K562 (cell line): ENCODE results near the gene NKAPL. TPM values are rescaled to one million over a fixed set of nuclear protein-coding genes. Genes with fewer than 3 reads are reported as not detected.
A peak's percentile ranks its signal among the peaks of the same experiment; 100 is the strongest.

Experiments used
- CEBPB ChIP-seq: fragments of 450-650 bp; IDR thresholded peaks from 2 replicates; pipeline ENCODE4 v1.6.1; 2016; ENCODE audit warnings: missing genetic modification characterization, missing compliant biosample characterization
- FOS ChIP-seq: IDR thresholded peaks from 3 replicates; pipeline ENCODE4 v1.6.1; 2011; ENCODE audit not compliant: insufficient read length; ENCODE audit errors: extremely low read depth
- FOSL1 ChIP-seq: fragments of 200-800 bp; sonication (Bioruptor generic); conservative IDR thresholded peaks from 2 replicates; pipeline ENCODE4 v1.6.1; 2016; ENCODE audit warnings: missing genetic modification characterization, missing compliant biosample characterization
- GATAD2B ChIP-seq: fragments of 450-650 bp; IDR thresholded peaks from 2 replicates; pipeline ENCODE4 v1.6.1; 2017; ENCODE audit warnings: mild to moderate bottlenecking, borderline replicate concordance
- GTF2E2 ChIP-seq: fragments of 200-800 bp; sonication (Bioruptor generic); IDR thresholded peaks from 2 replicates; pipeline ENCODE4 v1.6.1; 2016; ENCODE audit warnings: missing genetic modification characterization, missing compliant biosample characterization
- MEIS2 ChIP-seq: fragments of 450-650 bp; IDR thresholded peaks from 2 replicates; pipeline ENCODE4 v1.6.1; 2014; ENCODE audit warnings: mild to moderate bottlenecking; ENCODE audit not compliant: partially characterized antibody
- NELFE ChIP-seq: IDR thresholded peaks from 2 replicates; pipeline ENCODE4 v1.6.1; 2011; ENCODE audit warnings: mild to moderate bottlenecking; ENCODE audit not compliant: insufficient read depth, insufficient read length
- SMARCB1 ChIP-seq: IDR thresholded peaks from 2 replicates; pipeline ENCODE4 v1.6.1; 2011; ENCODE audit warnings: improper control_type of control experiment, low read depth; ENCODE audit not compliant: insufficient read length
- SOX6 ChIP-seq: fragments of 450-650 bp; IDR thresholded peaks from 2 replicates; pipeline ENCODE4 v1.6.1; 2014; ENCODE audit warnings: mild to moderate bottlenecking
- polyA plus RNA-seq, 8 experiments: library from polyadenylated mRNA; depleted of rRNA in 4 of 8; stranded (reverse) in 5 of 8; unstranded in 3 of 8; fragments of >200 nt; fragmentation: Nextera tagmentation in 2 of 8; fragmentation: Illumina TruSeq in 1 of 8; extraction: Ambion mirVana in 2 of 8; extraction: Trizol in 1 of 8; gene quantifications; 2 replicates each; pipeline versions ENCODE4 v1.2.1 to v1.2.3, GENCODE V29; 2011 to 2014; ENCODE audit warnings: inconsistent platforms in 1 of 8, missing spikeins in 1 of 8
- total RNA-seq, 7 experiments: library from RNA; depleted of rRNA in 6 of 7; stranded (reverse); fragments of >200 nt in 6 of 7; fragmentation: Illumina TruSeq in 2 of 7; extraction: Trizol in 2 of 7; gene quantifications; 2 replicates each; pipeline versions ENCODE4 v1.2.1 to v1.2.3, GENCODE V29; 2011 to 2021; ENCODE audit warnings: low replicate concordance in 1 of 7
- TF ChIP-seq, protein P1 (sequence below): fragments of 200-800 bp; sonication (Bioruptor generic); IDR thresholded peaks from 2 replicates; pipeline ENCODE4 v1.6.1; 2017; ENCODE audit warnings: missing genetic modification characterization, missing compliant biosample characterization
- TF ChIP-seq, protein P2 (sequence below): sonication (generic); formaldehyde crosslinking; IDR thresholded peaks from 2 replicates; pipeline ENCODE4 v1.8.0; 2022; ENCODE audit warnings: mild to moderate bottlenecking, missing genetic modification reagents, borderline replicate concordance
- TF ChIP-seq, protein P3 (sequence below), 2 experiments: fragments of 450-650 bp; IDR thresholded peaks; 2 replicates each; pipeline ENCODE4 v1.6.1; 2016; ENCODE audit warnings: mild to moderate bottlenecking in 2 of 2, borderline replicate concordance in 1 of 2, low read depth in 1 of 2, moderate library complexity in 1 of 2
- TF ChIP-seq, protein P4 (sequence below): fragments of 250-450 bp; sonication (Bioruptor Pico); IDR thresholded peaks from 2 replicates; pipeline ENCODE4 v1.9.0; 2021; ENCODE audit warnings: mild to moderate bottlenecking, inconsistent platforms

Gene NKAPL
- total and polyA plus RNA-seq, 9 of the 15 experiments (the other 6 are each of a cell fraction or from before 2014, with no cell fraction given), result not detected

DNA sequence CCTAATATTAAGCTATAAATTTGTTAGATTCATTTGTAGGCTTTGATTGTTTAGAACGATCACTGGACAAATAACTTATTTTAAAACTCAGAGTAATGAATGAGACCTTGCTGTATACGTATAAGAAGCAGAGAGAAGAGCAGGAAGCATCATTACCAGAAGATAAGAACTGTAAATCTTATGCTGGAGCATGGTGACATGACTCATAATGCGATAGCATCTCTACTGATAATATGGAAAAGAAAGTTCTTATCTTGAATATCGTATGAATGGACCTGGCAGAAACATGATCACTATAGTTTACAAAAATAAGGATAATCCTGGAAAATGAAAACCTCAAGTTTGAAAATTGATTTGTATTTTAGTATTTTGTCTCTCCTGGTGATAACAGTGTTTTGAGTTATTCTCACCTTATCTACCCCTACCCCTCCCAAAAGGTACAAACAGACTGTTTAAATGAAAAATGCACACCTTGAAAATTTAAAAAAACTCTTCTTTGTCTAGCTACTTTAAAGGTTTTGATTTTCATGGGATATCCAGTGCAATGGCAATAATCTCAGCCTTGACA lies 5.8 kb downstream of the NKAPL start (continued):
- peak; percentile 73 for TF ChIP-seq SMARCB1
- 0 out of 2 replicates have a peak, but pooled peaks have one; percentile 44 for TF ChIP-seq SOX6
- TF ChIP-seq, protein P1, sequence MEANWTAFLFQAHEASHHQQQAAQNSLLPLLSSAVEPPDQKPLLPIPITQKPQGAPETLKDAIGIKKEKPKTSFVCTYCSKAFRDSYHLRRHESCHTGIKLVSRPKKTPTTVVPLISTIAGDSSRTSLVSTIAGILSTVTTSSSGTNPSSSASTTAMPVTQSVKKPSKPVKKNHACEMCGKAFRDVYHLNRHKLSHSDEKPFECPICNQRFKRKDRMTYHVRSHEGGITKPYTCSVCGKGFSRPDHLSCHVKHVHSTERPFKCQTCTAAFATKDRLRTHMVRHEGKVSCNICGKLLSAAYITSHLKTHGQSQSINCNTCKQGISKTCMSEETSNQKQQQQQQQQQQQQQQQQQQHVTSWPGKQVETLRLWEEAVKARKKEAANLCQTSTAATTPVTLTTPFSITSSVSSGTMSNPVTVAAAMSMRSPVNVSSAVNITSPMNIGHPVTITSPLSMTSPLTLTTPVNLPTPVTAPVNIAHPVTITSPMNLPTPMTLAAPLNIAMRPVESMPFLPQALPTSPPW (CRISPR knock-in tag), result peak; percentile 25; the same call in 1 of the 2 replicates
- no peak for TF ChIP-seq NELFE
- TF ChIP-seq GATAD2B, result peak; percentile 76
- TF ChIP-seq MEIS2, result peak; percentile 97
- peak; percentile 29; the same call in 1 of the 2 replicates for TF ChIP-seq GTF2E2 (tag)
- TF ChIP-seq, protein P2, sequence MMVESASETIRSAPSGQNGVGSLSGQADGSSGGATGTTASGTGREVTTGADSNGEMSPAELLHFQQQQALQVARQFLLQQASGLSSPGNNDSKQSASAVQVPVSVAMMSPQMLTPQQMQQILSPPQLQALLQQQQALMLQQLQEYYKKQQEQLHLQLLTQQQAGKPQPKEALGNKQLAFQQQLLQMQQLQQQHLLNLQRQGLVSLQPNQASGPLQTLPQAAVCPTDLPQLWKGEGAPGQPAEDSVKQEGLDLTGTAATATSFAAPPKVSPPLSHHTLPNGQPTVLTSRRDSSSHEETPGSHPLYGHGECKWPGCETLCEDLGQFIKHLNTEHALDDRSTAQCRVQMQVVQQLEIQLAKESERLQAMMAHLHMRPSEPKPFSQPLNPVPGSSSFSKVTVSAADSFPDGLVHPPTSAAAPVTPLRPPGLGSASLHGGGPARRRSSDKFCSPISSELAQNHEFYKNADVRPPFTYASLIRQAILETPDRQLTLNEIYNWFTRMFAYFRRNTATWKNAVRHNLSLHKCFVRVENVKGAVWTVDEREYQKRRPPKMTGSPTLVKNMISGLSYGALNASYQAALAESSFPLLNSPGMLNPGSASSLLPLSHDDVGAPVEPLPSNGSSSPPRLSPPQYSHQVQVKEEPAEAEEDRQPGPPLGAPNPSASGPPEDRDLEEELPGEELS (CRISPR knock-in tag), result no peak
- TF ChIP-seq FOSL1, result peak; percentile 97
- TF ChIP-seq, protein P3, sequence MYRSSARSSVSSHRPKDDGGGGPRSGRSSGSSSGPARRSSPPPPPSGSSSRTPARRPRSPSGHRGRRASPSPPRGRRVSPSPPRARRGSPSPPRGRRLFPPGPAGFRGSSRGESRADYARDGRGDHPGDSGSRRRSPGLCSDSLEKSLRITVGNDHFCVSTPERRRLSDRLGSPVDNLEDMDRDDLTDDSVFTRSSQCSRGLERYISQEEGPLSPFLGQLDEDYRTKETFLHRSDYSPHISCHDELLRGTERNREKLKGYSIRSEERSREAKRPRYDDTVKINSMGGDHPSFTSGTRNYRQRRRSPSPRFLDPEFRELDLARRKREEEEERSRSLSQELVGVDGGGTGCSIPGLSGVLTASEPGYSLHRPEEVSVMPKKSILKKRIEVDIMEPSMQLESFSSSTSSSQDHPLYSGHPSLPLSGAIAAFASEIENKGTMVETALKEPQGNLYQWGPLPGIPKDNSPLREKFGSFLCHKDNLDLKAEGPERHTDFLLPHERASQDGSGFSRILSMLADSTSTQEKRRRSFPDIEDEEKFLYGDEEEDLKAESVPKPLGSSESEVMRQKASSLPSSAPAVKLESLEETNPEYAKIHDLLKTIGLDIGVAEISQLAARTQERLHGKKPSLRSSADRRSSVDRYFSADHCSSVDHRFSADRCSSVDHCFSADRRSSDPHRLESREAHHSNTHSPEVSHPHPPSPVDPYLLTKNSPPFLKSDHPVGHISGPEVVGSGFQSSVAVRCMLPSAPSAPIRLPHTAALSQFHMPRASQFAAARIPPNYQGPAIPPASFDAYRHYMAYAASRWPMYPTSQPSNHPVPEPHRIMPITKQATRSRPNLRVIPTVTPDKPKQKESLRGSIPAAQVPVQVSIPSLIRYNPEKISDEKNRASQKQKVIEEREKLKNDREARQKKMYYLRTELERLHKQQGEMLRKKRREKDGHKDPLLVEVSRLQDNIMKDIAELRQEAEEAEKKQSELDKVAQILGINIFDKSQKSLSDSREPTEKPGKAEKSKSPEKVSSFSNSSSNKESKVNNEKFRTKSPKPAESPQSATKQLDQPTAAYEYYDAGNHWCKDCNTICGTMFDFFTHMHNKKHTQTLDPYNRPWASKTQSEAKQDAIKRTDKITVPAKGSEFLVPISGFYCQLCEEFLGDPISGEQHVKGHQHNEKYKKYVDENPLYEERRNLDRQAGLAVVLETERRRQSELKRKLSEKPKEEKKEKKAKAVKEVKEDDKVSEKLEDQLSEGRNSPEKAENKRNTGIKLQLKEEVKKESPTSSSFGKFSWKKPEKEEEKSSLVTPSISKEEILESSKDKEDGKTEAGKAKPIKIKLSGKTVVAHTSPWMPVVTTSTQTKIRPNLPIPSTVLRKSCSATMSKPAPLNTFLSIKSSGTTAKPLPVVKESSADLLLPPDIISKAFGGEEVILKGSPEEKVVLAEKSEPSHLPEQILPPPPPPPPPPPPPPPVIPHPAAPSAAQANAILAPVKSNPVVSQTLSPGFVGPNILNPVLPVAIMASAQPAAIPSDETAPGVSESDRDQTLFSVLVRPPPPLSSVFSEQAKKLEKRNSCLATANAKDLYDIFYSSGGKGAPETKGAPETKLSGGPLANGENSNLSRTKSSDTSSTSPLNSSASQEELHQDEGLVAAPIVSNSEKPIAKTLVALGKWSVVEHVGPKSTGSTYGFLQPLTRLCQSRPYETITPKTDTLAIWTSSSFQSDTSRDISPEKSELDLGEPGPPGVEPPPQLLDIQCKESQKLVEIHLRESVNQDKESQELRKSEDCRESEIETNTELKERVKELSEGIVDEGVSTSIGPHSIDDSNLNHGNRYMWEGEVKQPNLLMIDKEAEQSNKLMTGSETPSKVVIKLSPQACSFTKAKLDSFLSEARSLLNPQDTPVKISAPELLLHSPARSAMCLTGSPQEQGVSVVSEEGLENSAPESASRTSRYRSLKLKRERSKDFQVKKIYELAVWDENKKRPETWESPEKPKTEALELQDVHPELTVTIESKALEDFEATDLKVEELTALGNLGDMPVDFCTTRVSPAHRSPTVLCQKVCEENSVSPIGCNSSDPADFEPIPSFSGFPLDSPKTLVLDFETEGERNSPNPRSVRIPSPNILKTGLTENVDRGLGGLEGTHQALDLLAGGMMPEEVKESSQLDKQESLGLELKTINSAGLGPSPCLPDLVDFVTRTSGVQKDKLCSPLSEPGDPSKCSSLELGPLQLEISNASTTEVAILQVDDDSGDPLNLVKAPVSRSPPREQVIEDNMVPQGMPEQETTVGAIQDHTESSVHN (IDR thresholded peaks at IDR 0.05; ENCODE audit: borderline replicate concordance in 1 of 2, low read depth in 1 of 2), result no peak
- TF ChIP-seq, protein P4, sequence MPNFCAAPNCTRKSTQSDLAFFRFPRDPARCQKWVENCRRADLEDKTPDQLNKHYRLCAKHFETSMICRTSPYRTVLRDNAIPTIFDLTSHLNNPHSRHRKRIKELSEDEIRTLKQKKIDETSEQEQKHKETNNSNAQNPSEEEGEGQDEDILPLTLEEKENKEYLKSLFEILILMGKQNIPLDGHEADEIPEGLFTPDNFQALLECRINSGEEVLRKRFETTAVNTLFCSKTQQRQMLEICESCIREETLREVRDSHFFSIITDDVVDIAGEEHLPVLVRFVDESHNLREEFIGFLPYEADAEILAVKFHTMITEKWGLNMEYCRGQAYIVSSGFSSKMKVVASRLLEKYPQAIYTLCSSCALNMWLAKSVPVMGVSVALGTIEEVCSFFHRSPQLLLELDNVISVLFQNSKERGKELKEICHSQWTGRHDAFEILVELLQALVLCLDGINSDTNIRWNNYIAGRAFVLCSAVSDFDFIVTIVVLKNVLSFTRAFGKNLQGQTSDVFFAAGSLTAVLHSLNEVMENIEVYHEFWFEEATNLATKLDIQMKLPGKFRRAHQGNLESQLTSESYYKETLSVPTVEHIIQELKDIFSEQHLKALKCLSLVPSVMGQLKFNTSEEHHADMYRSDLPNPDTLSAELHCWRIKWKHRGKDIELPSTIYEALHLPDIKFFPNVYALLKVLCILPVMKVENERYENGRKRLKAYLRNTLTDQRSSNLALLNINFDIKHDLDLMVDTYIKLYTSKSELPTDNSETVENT (CRISPR knock-in tag), result no peak
- peak; percentile 30 for TF ChIP-seq FOS
- no peak for TF ChIP-seq CEBPB (tag)
